GM18519 (cell line): Measurements from ENCODE around the gene LHFPL4.

Experiments
- ATAC-seq: cut with Tn5 transposase; IDR thresholded peaks from one replicate; pipeline ENCODE4 v1.9.1; 2021; ENCODE audit warnings: mild to moderate bottlenecking, moderate library complexity; ENCODE audit not compliant: unreplicated experiment, low FRiP score

LHFPL4 gene

DNA sequence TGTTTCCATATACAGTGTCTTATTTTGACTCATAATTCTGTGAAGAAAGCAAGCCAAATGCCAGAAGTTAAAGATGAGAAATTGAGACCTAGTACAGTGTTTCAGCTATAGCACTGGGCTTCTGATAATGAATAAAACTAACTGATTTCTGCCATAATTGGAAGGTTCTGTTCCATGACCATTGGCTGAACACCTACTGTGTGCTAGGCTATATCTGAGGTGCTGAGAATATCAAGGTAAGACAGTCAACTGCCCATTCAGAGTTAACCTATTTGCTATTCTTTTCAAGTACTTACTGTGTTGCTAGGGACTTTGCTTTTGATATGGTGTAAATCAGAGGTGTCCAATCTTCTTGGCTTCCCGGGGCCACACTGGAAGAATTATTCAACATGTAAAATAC is 73.4 kb downstream of the LHFPL4 start:
- no peak for ATAC-seq

DNA sequence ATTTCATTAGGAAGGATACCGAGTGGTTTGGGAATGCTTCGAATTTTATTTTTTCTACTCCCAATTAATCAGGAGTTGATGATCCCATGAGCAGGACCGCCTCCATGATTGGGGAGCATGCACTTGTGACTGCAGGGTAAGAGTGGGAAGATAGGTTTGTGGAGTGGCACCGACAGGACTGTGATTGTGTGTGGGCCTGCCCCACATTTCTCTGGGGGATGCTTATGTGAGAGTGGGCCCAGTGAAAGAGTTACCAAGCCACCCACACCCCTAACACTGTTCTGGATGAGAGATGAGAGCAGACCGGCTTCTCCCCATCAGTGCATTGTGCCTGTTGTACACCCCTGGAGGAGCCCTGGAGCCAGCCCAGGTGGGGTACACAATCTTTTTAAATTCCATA is 76.7 kb downstream of the LHFPL4 start:
- ATAC-seq, result no peak

DNA sequence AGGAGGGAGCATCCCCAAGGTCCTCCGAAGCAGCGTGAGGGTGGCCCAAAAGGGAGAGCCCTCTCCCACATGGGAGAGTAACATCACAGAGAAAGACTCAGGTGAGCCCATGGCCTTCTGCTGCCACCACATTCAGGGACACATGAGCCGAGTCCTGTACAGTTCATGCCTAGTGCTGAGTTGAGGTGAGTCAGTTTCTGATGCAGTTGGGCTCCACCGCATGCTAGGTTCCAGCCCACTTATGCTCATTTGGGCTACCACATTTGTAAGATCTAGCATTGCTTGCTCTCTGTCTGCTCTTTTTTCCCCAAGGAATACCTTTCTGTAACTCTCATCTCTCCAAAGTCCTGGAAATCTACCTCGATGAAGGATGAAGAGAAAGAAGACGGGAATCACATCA is 79.1 kb downstream of the LHFPL4 start:
- no peak for ATAC-seq

DNA sequence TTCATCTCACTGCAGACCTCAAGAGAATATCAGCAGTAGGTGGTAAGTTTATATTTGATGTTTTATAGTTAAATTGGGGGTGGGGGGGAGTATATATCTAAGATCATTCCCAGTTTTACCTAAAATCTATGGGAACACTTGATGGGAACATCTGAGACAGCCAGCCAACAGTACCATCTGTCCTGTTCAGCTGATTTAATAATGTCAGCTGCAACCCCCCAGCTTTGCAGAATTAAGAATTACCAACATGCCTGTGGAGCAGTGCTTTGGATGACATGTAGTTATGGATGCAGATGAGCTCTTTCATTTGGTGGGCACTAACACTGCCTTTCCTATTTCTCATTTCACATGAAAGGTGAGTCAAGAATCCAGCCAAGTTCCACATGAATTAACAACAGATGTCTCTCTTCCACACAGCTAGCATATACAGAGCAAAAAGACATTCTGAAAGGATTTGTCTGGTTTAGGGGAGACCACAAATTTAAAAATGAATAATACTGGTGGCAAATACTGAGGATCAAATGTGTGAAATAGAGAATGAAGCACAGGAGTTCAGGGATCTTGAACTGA is 80.0 kb downstream of the LHFPL4 start:
- no peak for ATAC-seq

DNA sequence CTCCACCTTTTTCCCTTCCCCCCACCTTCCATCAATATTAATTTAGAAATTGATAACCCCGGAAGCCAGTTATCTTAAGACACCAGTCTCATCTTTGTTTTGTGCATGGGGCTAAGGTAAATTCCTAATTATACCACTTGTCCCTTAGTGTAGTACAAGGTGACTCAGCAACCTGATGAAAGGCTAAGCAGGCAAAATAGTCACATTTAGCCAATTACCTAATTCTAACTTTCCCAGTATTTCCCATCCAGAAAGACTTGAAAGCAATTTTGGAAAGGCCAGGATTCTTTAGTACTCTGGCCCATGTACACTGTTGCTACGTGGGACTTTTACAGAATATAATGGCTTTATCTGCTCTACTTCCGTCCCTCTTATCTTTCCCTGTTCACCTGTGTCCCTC is 83.6 kb downstream of the LHFPL4 start:
- ATAC-seq, result no peak

DNA sequence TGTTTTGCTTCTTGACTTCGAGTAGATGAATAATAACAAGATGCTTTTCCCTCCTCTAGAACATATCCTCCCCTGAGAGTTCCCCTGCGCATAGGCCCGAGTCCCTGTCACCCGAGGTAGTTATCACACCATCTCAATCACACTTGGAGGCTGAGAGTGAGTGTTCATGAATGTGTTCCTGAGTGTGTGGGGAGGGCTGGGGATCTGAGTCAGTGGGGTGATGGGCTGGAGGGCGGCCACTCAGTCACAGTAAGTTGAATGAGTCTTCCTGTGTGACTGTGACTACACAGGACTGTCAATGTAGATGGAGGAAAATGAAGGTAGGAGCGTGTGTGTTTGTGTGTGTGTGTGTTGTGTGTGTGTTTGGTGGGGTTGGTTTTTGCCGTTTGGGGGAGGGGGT is 85.2 kb downstream of the LHFPL4 start:
- ATAC-seq, result no peak

DNA sequence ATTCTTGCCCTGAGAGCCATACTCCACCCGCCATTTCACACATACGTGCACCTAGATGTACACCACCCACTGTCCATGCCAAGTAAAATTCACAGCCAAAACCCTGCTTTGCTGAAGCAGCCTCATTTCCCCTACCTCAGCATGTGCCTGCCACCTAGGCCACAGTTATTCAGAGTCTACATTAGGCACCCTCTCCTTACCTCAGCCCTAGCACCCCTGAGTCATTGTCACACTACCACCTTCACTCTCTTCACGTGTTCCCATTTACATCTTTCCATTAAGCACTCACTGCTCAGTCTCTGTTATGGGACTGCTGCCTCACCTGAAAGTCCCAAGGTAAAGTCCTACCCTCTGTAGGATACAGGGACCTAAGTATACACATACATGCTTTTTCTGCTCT is 86.2 kb downstream of the LHFPL4 start:
- ATAC-seq, result no peak

DNA sequence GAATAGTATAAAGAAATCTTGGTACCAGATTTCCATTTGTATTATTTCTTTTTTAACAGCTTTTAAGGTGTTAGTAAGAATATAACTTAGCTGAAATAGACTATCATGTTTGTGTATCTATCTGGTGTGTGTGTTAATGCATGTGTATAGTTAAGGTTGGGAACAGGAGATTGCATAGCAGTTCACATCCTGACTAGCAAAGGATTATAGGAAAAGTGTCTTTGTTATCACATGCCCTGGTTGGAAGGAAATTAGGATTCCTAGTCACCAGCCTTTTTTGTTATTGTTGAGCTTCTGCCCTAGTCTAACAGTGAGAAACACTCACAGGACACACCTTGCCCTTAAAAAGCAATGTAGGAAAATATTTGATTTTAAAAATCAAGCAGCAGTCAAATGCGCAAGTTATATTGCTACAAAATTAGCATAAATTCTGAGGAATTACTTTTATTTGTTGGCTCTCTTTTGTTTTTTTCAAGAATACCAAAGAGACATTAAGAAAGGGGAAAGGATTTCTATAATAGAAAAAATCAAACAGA is 98.0 kb downstream of the LHFPL4 start:
- ATAC-seq, result no peak

DNA sequence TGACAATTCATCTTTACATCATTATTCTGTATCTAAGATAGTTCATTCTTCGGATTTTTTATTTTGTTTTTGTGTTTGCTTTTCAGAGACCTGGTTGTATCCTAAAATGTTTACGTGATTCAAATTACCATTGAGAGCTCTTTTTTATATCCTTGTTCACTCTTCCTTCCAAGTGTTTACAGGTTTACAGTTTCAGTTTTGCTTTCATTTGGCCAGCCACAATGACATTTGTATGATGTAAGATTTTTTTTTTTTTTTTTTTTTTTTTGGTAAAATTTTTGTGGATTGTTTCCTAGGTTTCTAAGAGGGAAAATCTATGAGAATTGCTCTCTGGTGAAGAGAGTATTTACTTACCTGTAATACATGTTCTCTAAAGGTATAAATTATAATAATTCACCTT is 101.2 kb downstream of the LHFPL4 start:
- no peak for ATAC-seq

DNA sequence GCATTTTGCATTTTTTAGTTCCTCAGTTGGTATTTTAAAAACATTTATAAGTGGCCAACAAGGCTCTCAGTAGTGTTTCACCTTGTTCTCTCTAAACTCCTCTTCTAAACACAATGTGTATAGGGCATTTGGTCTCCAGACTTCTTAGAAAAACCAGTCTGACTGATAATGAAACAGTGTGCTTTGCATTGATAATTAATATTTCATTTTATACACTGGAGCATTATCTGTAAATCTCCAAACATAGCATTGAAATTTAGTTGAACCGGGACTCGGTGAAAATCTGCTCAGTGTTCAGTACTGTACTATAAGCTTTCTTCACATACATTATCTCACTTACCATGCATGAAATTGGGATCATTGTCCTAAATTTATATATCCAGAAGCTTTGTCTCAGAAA is 102.6 kb downstream of the LHFPL4 start:
- ATAC-seq, result no peak

DNA sequence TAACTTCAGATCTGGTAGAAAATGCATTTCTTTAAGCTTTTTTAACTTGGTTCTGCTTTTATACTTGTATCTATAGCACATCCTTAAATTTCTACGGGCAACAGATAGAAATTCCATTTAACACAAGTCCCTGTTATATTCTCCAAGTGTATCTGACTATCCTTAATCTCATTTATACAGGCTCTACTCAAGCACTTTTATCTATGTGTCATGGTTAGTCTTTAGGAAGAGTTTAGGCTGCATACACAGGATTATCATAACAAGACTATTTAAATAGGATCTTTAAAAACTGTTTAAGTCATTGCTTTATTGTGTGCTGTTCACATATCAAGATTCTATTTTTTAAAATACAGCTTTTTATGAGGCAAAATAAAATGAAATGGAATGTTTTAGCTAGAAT is 103.5 kb downstream of the LHFPL4 start:
- ATAC-seq, result no peak

DNA sequence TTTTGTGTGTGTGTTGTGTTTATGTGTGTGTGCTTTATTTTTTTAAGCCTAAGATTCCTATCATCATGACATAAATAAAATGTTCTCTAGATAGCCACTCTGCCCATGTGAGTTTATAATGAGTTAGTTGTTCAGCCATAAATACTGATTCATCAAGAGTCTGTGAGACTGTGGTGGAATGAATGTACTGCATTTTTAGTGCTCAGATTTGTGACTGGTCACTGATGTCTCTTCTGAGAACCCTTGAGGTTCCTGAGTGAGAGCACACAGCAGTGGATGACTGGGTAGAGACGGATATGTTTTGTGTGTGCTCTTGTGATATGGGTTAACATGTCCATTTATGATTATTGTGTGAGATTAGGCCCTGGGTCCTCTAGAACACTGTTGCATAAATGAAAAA is 105.0 kb downstream of the LHFPL4 start:
- ATAC-seq, result no peak
